RPMI7951 (cell line): ENCODE results near the gene TMEM131L. TPM values are rescaled to one million over a fixed set of nuclear protein-coding genes. Genes with fewer than 3 reads are reported as not detected.
"Not testable (repeated sequence)": the region's sequence is repeated elsewhere in the genome, so short reads cannot be mapped to it uniquely, and the experiment has no call there.

Source experiments
- DNase-seq: peaks from one replicate; pipeline ENCODE4 v3.0.0-alpha.2; 2012; ENCODE audit warnings: low read depth
- total RNA-seq: library from RNA; depleted of rRNA; stranded (reverse); fragments of >200 nt; shearing (Covaris generic); gene quantifications from 2 replicates; pipeline ENCODE4 v1.2.3, GENCODE V29; 2014

Gene TMEM131L
- total RNA-seq, 1 experiment from 2014 or later, result 11.7 TPM

- no peak for DNase-seq
These were observed 76.0 kb downstream of the TMEM131L start for GRCh38 chr4:153542131-153542530.

GRCh38 chr4:153542834-153543233, 76.7 kb downstream of the TMEM131L start:
- no peak for DNase-seq

- no peak for DNase-seq
These were observed 77.2 kb downstream of the TMEM131L start for GRCh38 chr4:153543351-153543750.

- no peak for DNase-seq
These were observed 79.7 kb downstream of the TMEM131L start for GRCh38 chr4:153545822-153546221.

GRCh38 chr4:153546280-153546679, 80.1 kb downstream of the TMEM131L start:
- no peak for DNase-seq

- DNase-seq, result no peak
These were observed 81.4 kb downstream of the TMEM131L start for GRCh38 chr4:153547520-153547919.

- DNase-seq, result not testable (repeated sequence)
These were observed 82.7 kb downstream of the TMEM131L start for GRCh38 chr4:153548907-153549306.

DNA sequence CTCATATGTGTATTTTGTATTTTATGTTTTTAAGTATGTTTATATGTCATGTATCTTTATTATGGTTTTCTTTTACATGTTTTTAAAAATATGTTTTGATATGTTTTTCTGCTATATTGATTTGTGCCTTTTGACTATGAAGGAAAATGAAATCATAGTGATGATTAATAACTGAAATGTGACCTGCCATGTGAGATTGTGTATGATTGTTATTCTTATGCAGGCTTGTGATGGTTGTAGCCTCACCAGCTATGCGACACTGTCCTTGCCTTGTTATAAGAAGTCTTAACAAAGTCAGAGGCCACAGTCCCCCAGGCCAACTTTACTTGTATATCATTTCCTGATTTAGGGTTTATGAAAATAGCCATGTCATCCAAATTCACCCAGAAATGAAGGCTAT, 83.2 kb downstream of the TMEM131L start:
- no peak for DNase-seq

- no peak for DNase-seq
These were observed 87.1 kb downstream of the TMEM131L start for GRCh38 chr4:153553155-153553818.

DNA sequence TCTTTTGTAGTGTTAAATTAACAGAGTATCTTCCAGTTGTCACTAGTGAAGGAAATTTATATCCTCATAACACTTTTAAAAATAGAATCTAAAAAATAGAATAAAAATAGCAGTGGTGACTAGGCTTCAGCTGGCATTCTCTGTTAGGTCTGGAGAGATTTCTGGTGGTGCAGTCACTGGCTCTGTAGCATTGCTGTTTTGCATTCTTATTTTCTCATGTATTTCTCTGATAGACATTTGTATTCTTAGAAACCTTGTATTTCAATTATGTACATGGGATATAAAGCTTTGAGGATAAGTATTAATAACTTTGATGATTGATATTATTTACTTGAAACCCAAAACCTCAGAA, 87.6 kb downstream of the TMEM131L start:
- DNase-seq, result no peak

GRCh38 chr4:153555730-153556434, 89.7 kb downstream of the TMEM131L start:
- peak; percentile 71 for DNase-seq

- DNase-seq, result no peak
These were observed 90.3 kb downstream of the TMEM131L start for GRCh38 chr4:153556435-153556815.

DNA sequence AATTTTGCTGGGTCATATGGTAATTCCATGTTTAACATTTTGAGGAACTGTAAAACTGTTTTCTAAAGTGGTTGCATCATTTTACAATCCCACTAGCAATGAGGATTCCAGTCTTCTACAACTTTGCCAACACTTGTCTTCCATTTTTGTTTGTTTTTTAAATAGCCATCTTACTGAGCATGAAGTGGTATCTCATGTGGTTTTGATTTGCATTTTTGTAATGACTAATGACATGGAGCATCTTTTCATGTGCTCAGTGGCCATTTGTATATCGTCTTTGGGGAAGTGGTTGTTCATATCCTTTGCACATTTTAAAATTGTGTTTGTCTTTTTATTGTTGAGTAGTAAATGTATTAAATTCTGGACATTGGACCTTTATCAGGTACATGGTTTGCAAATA, 94.7 kb downstream of the TMEM131L start:
- DNase-seq, result peak; percentile 31

- peak; percentile 39 for DNase-seq
These were observed 98.7 kb downstream of the TMEM131L start for GRCh38 chr4:153564630-153565525.

DNA sequence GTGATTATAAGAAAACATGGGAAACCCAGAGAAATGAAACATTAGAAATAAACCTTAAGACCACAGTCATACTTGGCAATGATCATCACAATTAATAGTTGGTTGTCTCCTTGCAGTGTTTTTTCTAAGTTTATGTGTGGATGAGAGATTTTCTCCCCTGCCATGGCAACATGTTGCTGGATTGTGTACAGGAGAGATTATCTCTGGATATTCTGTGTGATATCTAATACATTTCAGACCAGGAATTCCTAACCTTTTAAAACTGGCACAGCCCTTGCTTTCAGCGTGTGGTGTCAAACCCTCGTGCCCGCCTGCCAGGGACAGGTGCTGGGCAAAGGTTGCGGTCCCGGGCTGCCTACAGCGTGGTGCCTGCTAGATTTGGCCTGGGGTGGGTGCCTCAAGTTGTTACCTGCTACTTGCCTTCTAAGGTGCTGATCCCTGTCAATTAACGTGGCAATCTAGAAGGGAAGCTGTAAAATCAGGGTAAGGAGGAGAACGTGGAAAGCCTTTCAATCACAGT, 100.5 kb downstream of the TMEM131L start:
- no peak for DNase-seq

- not testable (repeated sequence) for DNase-seq
These were observed 101.5 kb downstream of the TMEM131L start for GRCh38 chr4:153567660-153568059.

DNA sequence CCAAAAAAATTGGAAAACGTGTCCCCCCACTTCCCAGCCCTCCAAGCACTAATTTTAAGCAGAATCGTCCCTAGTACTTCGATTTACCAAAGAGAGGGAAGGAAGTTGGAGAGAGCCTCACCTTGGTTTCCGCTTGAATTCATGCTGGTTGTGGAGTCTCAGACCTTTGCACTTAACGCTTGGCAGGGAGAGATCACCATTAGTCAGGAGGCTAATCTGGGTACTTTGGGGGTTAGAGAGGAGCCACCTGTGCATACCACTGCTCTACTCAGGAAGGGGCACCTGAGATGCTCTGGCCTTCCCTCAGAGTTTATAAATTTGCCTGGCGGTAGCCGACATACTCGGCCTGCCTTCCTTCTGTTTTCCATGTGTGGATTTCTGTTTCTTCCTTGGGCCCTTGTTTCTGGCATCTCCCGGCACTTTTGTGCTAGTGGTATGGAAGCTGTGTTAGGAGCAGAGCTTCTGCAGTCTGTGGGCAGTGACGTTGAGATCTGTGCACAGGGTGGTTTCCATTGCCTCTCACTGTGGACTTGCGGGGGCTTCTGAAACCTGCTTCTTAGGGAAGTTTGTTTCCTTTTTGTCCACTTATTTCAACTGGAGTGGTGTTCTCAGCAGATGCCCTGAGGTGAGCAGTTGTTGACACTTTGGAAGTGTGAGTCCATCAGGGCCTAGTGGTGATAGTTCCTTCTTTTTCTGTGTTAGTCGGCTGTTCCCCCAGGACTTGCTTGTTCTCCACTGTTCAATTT, 104.2 kb downstream of the TMEM131L start:
- DNase-seq, result no peak

DNA sequence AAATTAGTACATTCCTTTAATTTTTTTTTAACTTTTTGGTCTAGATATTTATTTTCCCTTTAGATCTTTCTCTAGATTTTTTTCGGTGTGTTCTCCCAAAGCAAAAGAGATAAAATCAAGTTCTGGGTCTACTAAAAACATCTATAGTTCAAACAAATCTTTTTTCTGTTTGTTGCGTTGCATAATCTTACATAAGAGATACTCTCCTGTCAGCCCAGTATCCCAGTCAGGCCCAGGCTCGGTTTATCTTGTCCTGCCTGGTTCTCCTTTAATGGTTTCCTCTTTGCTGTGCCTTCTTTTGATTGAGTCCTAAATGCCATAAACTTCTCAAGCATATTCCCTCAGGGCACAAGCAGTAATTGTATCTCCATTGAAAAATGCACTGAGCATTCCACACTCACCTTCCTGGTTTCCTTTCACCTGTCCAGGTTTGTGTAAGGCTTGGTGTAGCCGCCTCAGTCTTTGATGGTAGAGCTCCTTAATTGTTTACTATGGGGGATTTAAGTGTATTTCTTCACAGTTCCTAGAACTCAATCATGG, 104.9 kb downstream of the TMEM131L start:
- no peak for DNase-seq

DNA sequence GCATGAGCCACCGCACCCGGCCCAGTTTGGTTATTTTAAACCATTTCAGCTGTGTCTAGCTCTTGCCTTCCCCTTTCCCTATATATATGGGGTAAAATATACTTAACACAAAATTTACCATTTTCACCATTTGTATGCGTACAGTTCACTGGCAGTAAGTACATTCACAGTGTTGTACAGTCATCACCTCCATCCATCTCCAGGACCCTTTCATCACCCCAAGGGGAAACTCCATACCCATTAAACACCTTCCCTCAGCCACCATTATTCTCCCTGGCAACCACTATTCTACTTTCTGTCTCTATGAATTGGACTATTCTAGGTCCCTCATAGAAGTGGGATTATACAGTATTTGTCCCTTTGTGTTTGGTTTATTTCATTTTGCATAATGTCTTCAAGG, 106.4 kb downstream of the TMEM131L start:
- no peak for DNase-seq

DNA sequence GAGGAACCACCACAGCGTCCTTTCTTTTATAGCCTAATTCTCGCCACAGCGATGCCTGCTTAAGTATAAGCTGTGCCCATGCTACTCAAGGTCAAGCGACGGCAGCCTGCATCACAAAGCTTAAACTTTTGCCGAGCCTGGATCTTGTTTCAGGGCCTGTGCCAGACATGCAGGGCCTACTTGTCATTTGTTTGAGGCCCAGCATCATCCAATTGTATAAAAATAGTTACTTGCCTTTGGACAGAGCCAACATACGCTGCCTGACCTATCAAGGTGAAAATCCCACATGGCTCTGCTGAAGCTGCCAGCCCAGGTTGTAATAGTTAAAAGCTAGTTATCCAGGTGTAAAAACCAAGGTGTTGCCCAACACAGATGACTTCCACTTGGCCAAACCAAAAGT, 107.1 kb downstream of the TMEM131L start:
- DNase-seq, result no peak
